Fibroblast of pulmonary artery (primary cell): ENCODE measurements around the gene LRRC27.

ENCODE experiments used
- DNase-seq: peaks from one replicate; pipeline ENCODE4 v3.0.0-alpha.2; 2010; ENCODE audit warnings: low read depth
- H3K4me3 ChIP-seq: replicated peaks from 2 replicates; pipeline ENCODE4 v1.5.1; 2011; ENCODE audit warnings: low read depth, mild to moderate bottlenecking, control low read depth, low read length, moderate library complexity
- TF ChIP-seq, protein P1 (sequence below): IDR thresholded peaks from 2 replicates; pipeline ENCODE4 v1.5.1; 2011; ENCODE audit warnings: mild to moderate bottlenecking, control low read depth, low read length, inconsistent platforms; ENCODE audit errors: missing control alignments

The LRRC27 gene

DNA sequence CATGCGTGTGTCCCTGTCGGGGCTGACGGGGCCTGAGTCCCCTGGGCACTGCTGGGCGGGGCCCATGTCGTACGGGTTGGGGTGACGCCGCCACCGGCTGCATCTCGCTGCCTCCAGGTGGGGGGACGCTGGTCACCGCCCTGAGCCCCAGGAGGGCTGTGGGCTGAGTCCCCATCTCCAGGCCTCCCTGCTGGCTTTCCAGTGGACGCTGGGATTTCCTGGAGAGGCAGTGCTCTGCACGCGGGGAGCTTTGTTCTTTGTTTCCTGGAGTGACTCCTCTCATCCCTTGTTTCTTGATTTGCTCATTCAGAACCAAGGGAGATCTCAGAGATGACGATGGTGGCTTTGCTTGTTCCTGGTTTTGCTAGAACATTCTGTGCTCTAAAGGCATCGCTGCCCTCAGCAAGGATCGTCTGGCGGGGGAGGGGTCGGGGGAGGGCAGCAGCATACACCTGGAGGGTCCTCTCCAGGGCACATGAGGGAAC is 86.0 kb downstream of the LRRC27 start:
- no peak overlapping the region for H3K4me3 ChIP-seq
- TF ChIP-seq, protein P1, sequence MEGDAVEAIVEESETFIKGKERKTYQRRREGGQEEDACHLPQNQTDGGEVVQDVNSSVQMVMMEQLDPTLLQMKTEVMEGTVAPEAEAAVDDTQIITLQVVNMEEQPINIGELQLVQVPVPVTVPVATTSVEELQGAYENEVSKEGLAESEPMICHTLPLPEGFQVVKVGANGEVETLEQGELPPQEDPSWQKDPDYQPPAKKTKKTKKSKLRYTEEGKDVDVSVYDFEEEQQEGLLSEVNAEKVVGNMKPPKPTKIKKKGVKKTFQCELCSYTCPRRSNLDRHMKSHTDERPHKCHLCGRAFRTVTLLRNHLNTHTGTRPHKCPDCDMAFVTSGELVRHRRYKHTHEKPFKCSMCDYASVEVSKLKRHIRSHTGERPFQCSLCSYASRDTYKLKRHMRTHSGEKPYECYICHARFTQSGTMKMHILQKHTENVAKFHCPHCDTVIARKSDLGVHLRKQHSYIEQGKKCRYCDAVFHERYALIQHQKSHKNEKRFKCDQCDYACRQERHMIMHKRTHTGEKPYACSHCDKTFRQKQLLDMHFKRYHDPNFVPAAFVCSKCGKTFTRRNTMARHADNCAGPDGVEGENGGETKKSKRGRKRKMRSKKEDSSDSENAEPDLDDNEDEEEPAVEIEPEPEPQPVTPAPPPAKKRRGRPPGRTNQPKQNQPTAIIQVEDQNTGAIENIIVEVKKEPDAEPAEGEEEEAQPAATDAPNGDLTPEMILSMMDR = no peak
- no peak for DNase-seq

DNA sequence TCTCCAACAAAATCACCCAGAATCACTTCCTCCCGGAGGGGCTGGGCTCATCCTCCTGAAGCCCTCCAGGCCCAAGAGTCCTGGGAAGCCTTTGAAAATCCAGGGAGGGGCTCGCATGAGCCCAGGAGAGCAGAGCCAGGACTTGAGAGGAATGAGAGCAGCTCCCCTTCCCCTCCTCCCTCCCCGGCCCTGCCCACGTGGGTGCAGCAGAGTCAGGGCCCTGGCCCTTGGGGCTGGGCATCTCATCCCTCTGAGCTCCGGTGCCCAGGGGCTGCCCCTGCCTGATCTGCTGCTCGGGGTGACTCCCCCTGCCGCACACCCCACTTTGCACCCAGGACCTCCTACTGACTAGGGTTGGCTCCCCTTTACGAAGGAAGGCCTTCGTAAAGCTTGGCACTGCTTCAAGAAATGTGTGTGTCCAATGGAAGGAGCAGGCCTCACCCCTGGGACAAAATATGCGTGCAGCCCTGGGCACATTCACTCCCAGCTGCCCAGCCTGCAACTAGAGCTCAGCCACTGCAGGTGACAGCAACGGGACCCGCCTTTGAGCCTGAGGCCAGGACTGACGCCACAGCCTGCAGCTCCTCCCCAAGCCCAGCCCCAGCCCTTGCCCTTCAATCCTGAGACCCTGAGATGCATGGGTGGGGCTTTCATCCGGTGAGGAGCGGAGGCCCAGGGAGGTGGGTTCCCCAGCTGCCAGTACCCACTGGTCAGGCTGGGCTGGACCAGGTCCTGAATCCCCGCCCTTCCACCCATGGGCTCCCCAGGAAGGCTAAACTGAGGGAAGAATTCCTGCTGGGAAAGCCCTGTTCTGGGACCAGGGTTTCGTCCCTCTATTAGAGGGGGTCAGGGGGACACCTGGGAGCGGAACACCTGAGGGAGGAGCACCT is 86.8 kb downstream of the LRRC27 start:
- no peak for DNase-seq
- TF ChIP-seq, protein P1 = no peak
- H3K4me3 ChIP-seq = no peak overlapping the region

DNA sequence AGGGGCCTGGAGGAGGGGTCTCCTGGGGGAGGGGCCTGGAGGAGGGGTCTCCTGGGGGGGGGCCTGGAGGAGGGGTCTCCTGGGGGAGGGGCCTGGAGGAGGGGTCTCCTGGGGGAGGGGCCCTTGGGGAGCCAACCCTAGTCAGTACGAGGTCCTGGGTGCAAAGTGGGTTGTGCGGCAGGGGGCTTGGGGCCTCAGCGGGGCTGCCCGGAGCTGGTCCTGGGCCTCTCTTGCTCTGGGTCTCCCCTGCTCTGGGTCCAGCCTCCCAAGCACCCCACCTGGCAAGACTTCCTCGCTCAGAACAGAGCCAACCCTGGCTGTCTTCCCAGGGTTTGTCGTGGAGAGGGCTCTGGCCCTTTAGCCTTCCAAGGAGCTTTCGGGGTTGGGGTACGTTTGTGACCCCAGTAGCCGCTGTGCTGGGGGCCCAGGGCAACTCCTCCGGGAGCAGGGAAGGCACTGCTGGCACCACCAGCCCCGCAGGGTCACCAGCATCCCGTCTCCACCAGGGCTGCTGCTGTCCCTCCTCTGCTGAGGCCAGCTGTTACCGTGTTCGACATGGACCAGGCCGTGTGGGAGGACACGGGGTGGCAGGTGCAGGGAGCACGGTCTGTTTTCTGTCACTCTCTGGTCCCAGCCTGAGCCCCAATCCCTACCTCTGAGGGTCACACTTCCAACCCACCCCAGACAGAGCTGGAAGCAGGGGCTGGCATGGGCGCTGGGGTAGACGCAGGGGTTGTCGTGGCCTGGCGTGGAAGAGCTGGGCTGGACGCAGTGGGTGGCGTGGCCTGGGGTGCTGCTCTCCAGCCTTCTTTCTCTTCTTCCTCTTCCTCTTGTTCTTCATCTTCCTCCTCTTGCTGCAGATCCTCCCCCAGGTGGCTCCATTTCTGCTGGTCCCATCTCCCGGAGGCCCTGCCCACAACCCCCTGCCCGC is 87.8 kb downstream of the LRRC27 start:
- DNase-seq = no peak
- TF ChIP-seq, protein P1 = no peak
- no peak overlapping the region for H3K4me3 ChIP-seq

DNA sequence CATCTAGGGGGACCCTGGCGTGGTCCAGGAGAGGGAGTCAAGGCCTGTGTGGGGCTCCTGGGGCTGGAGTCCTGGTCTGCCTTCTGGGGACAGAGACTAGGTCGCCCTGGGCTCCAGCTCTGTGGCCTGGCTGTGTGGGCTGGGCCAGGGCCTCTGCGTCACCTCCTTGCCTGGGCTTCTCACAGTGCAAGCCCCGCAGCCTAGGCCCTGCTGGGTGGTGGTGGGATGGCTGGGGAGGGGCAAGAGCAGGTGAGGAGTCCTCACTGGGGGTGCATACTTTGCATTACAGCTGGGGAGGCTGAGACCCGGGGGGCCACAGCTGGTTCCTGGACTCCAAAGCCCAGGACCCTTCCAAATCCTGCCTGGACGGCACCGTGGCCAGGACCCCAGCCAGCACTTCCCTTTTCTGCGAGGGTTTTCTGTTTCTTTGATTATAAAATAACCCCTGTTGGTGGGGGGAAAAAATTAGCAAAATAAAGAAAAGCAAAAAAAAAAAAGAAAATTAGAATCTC is 88.5 kb downstream of the LRRC27 start:
- DNase-seq = no peak
- no peak overlapping the region for H3K4me3 ChIP-seq
- TF ChIP-seq, protein P1 = no peak

DNA sequence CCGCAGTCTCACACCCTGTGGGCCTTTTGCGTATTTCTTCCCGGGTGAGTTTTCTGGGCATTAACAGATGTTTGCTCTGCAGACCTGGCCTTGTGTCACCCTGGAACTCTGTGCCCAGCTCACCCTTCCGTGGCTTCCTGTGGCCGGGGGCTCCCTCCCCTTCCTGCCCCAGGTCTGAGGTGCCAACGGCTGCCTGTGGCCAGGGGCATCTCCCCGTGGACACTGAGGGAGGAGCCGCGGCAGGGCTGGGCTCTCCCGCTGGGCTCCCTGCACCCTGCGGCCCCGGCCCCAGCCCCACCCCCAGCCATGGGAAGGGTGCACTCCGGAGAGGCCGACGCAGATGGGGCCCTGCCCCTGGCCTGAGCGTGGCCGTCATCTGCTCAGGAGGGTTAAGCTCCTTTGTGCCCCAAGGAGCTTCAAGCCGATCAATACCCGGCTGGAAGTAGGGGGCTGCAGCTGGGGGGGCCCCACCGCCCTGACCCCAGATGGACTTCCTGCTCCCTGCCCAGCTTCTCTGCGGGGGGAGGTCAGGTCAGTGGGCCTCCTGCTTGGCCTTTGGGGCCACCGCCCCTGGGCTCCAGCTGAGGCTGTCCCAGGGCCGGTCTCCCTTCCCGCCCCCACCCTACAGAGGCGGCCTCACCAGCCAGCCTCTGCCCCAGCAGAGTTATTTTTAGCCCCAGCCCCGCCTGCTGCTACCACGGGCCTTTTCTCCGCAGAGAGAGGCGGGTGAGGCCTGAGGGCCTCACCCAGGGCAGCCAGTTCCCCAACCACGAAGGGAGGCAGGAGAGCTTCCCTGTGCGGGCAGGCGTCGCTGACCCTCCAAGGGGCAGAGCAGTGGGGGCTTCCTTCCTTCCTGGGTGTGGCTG is 89.2 kb downstream of the LRRC27 start:
- TF ChIP-seq, protein P1 = no peak
- peak; percentile 20 for DNase-seq
- H3K4me3 ChIP-seq = no peak overlapping the region
